NCI-H748 (cell line): ENCODE data around the gene LRRK1.

ENCODE experiments used
- DNase-seq: peaks from one replicate; lab custom pipeline; 2025; ENCODE audit not compliant: unreplicated experiment; lab: John Stamatoyannopoulos, UW

Gene LRRK1

GRCh38 chr15:100918690-100919480 lies at the start of gene LRRK1:
LRRK1 (plus strand) TSS chr15:100919357; CDS start chr15:100924633, 5,276 bp downstream.
- peak; percentile 30 for DNase-seq

GRCh38 chr15:100873029-100873677 lies 46.0 kb upstream of the LRRK1 start:
- DNase-seq, result peak; percentile 42

GRCh38 chr15:100875495-100875894 lies 43.7 kb upstream of the LRRK1 start:
- no peak for DNase-seq

GRCh38 chr15:100875976-100876375 lies 43.2 kb upstream of the LRRK1 start:
- DNase-seq, result no peak

- DNase-seq, result no peak
Measured at GRCh38 chr15:100877551-100877950, 41.6 kb upstream of the LRRK1 start.

GRCh38 chr15:100878130-100878529 lies 41.0 kb upstream of the LRRK1 start:
- no peak for DNase-seq

GRCh38 chr15:100878648-100879047 lies 40.5 kb upstream of the LRRK1 start:
- DNase-seq, result no peak

GRCh38 chr15:100879061-100879463 lies 40.1 kb upstream of the LRRK1 start:
- DNase-seq, result no peak

GRCh38 chr15:100879464-100880138 lies 39.6 kb upstream of the LRRK1 start, which contains the start of gene ALDH1A3:
ALDH1A3 (plus strand) TSS chr15:100879831; CDS start chr15:100879908, 77 bp downstream.
- no peak for DNase-seq

- DNase-seq, result no peak
Measured at GRCh38 chr15:100880139-100880896, 38.8 kb upstream of the LRRK1 start.

- DNase-seq, result no peak
Measured at GRCh38 chr15:100880897-100881242, 38.3 kb upstream of the LRRK1 start.

GRCh38 chr15:100881573-100882336 lies 37.4 kb upstream of the LRRK1 start:
- DNase-seq, result no peak

- no peak for DNase-seq
Measured at GRCh38 chr15:100885116-100885515, 34.0 kb upstream of the LRRK1 start.

GRCh38 chr15:100885811-100886210 lies 33.3 kb upstream of the LRRK1 start:
- DNase-seq, result no peak

GRCh38 chr15:100887211-100887913 lies 31.8 kb upstream of the LRRK1 start:
- no peak for DNase-seq

GRCh38 chr15:100889385-100890050 lies 29.6 kb upstream of the LRRK1 start:
- DNase-seq, result no peak

GRCh38 chr15:100890051-100890720 lies 29.0 kb upstream of the LRRK1 start:
- no peak for DNase-seq

GRCh38 chr15:100890850-100891249 lies 28.3 kb upstream of the LRRK1 start:
- no peak for DNase-seq
